Hepatocyte (in vitro differentiated cells): ENCODE data around the gene TMEM270. TPM values are rescaled to one million over a fixed set of nuclear protein-coding genes. Genes with fewer than 3 reads are reported as not detected.

ENCODE experiments used
- DNase-seq: peaks from one replicate; pipeline ENCODE4 v3.0.0-alpha.2; 2016; ENCODE audit warnings: low spot score
- H2AFZ ChIP-seq: fragments of 200-600 bp; sonication (generic); 2 replicates; pipeline ENCODE4 v1.6.0; 2016; ENCODE audit warnings: antibody characterized with exemption, mild to moderate bottlenecking
- H3K27ac ChIP-seq: fragments of 200-600 bp; sonication (generic); 2 replicates; pipeline ENCODE4 v1.5.1; 2016; ENCODE audit warnings: mild to moderate bottlenecking
- H3K27me3 ChIP-seq: fragments of 200-600 bp; sonication (generic); 2 replicates; pipeline ENCODE4 v1.6.1; 2016
- H3K36me3 ChIP-seq: fragments of 200-600 bp; sonication (generic); replicated peaks from 2 replicates; pipeline ENCODE4 v1.5.1; 2016; ENCODE audit warnings: low read depth; ENCODE audit not compliant: insufficient read depth
- H3K4me1 ChIP-seq: fragments of 200-600 bp; sonication (generic); 2 replicates; pipeline ENCODE4 v1.5.1; 2016; ENCODE audit warnings: mild to moderate bottlenecking, moderate library complexity; ENCODE audit not compliant: insufficient read depth
- H3K4me2 ChIP-seq: fragments of 200-600 bp; sonication (generic); 2 replicates; pipeline ENCODE4 v1.6.0; 2016
- H3K4me3 ChIP-seq: fragments of 200-600 bp; sonication (generic); 2 replicates; pipeline ENCODE4 v1.5.1; 2016; ENCODE audit warnings: mild to moderate bottlenecking
- H3K79me2 ChIP-seq: fragments of 200-600 bp; sonication (generic); 2 replicates; pipeline ENCODE4 v1.6.0; 2017; ENCODE audit warnings: mild to moderate bottlenecking
- H3K9me2 ChIP-seq: fragments of 200-600 bp; sonication (generic); replicated peaks from 2 replicates; pipeline ENCODE4 v1.6.0; 2017; ENCODE audit warnings: mild to moderate bottlenecking; ENCODE audit not compliant: insufficient read depth
- H3K9me3 ChIP-seq: fragments of 200-600 bp; sonication (generic); 2 replicates; pipeline ENCODE4 v1.5.1; 2016; ENCODE audit warnings: low read depth, mild to moderate bottlenecking
- H4K20me1 ChIP-seq: fragments of 200-600 bp; sonication (generic); 2 replicates; pipeline ENCODE4 v1.6.0; 2016; ENCODE audit warnings: mild to moderate bottlenecking; ENCODE audit not compliant: insufficient read depth, poor library complexity, severe bottlenecking
- EZH2 ChIP-seq: fragments of 200-600 bp; sonication (generic); IDR thresholded peaks from 2 replicates; pipeline ENCODE4 v1.6.1; 2016; ENCODE audit warnings: antibody characterized with exemption, mild to moderate bottlenecking, borderline replicate concordance
- EZH2phosphoT487 ChIP-seq: fragments of 200-600 bp; sonication (generic); IDR thresholded peaks from one replicate; pipeline ENCODE4 v1.6.1; 2018; ENCODE audit warnings: antibody characterized with exemption, mild to moderate bottlenecking, low read depth, moderate library complexity; ENCODE audit not compliant: unreplicated experiment, severe bottlenecking
- WGBS: methylation state at CpG from one replicate; pipeline ENCODE4 v1.1.6; 2016; ENCODE audit warnings: low lambda C conversion rate; ENCODE audit errors: missing lambda C conversion rate; 5-methylcytosine and 5-hydroxymethylcytosine counted together
- polyA plus RNA-seq: library from polyadenylated mRNA; unstranded; fragments of >200 nt; fragmentation: Nextera tagmentation; extraction: Ambion mirVana; gene quantifications from 2 replicates; pipeline ENCODE4 v1.2.1, GENCODE V29; 2016
- total RNA-seq: library from RNA; depleted of rRNA; stranded (reverse); fragments of >200 nt; gene quantifications from 2 replicates; pipeline ENCODE4 v1.2.3, GENCODE V29; 2014
- TF ChIP-seq, protein P1 (sequence below): fragments of 200-600 bp; sonication (generic); IDR thresholded peaks from 2 replicates; pipeline ENCODE4 v1.5.1; 2016; ENCODE audit warnings: antibody characterized with exemption, mild to moderate bottlenecking; ENCODE audit not compliant: poor library complexity

Gene TMEM270
- total and polyA plus RNA-seq, 2 experiments from 2014 or later: 0.47 to 1.1 TPM

DNA sequence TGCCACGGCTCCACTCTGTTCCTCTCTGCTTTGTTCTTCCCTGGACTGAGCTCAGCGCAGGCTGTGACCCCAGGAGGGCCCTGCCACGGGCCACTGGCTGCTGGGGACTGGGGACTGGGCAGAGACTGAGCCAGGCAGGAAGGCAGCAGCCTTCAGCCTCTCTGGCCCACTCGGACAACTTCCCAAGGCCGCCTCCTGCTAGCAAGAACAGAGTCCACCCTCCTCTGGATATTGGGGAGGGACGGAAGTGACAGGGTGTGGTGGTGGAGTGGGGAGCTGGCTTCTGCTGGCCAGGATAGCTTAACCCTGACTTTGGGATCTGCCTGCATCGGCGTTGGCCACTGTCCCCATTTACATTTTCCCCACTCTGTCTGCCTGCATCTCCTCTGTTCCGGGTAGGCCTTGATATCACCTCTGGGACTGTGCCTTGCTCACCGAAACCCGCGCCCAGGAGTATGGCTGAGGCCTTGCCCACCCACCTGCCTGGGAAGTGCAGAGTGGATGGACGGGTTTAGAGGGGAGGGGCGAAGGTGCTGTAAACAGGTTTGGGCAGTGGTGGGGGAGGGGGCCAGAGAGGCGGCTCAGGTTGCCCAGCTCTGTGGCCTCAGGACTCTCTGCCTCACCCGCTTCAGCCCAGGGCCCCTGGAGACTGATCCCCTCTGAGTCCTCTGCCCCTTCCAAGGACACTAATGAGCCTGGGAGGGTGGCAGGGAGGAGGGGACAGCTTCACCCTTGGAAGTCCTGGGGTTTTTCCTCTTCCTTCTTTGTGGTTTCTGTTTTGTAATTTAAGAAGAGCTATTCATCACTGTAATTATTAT, 28.9 kb upstream of the TMEM270 start:
- WGBS: 23% methylated on average over 16 of the region's 16 CpGs
- TF ChIP-seq, protein P1, sequence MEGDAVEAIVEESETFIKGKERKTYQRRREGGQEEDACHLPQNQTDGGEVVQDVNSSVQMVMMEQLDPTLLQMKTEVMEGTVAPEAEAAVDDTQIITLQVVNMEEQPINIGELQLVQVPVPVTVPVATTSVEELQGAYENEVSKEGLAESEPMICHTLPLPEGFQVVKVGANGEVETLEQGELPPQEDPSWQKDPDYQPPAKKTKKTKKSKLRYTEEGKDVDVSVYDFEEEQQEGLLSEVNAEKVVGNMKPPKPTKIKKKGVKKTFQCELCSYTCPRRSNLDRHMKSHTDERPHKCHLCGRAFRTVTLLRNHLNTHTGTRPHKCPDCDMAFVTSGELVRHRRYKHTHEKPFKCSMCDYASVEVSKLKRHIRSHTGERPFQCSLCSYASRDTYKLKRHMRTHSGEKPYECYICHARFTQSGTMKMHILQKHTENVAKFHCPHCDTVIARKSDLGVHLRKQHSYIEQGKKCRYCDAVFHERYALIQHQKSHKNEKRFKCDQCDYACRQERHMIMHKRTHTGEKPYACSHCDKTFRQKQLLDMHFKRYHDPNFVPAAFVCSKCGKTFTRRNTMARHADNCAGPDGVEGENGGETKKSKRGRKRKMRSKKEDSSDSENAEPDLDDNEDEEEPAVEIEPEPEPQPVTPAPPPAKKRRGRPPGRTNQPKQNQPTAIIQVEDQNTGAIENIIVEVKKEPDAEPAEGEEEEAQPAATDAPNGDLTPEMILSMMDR: no peak
- TF ChIP-seq EZH2 (no peak), EZH2phosphoT487 (no peak)
- peak; percentile 80 for DNase-seq
- no peaks in the 10 kb centered on the region for H3K36me3 ChIP-seq
- H2AFZ ChIP-seq: no peak overlapping the region
- peak overlapping the region; percentile 99 for H3K27ac ChIP-seq
- H3K4me1 ChIP-seq: peaks cover 27% of the 10 kb centered on the region
- no peaks in the 10 kb centered on the region for H4K20me1 ChIP-seq
- H3K9me2 ChIP-seq: no peaks in the 10 kb centered on the region
- peak overlapping the region; percentile 68 for H3K4me2 ChIP-seq
- H3K79me2 ChIP-seq: peaks cover 18% of the 10 kb centered on the region
- H3K27me3 ChIP-seq: no peaks in the 10 kb centered on the region
- peak overlapping the region; percentile 61 for H3K4me3 ChIP-seq
- no peaks in the 10 kb centered on the region for H3K9me3 ChIP-seq

DNA sequence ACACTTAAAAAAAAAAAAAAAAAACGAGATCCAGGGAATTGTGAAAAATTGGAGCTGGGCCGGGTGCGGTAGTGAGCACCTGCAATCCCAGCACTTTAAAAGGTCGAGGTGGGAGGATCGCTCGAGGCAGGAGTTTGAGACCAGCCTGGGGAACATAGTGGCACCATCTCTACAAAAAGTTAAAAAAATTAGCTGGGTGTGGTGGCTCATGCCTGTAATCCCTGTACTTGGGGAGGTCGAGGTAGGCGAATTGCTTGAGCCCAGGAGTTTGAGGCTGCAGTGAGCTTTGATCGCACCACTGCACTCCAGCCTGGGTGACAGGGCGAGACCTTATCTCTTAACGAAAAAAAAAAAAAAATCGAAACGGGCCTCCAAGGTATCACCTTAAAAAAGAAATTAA, 28.2 kb upstream of the TMEM270 start:
- H3K79me2 ChIP-seq: peaks cover 18% of the 10 kb centered on the region
- peak overlapping the region; percentile 61 for H3K4me3 ChIP-seq
- no peak for DNase-seq
- H4K20me1 ChIP-seq: no peaks in the 10 kb centered on the region
- TF ChIP-seq EZH2 (no peak), EZH2phosphoT487 (no peak)
- TF ChIP-seq, protein P1: no peak
- H3K9me2 ChIP-seq: no peaks in the 10 kb centered on the region
- H3K4me2 ChIP-seq: peak overlapping the region; percentile 68
- H3K9me3 ChIP-seq: no peaks in the 10 kb centered on the region
- 41% methylated on average over 13 of the region's 13 CpGs for WGBS
- H3K36me3 ChIP-seq: no peaks in the 10 kb centered on the region
- H3K4me1 ChIP-seq: peaks cover 19% of the 10 kb centered on the region
- H2AFZ ChIP-seq: no peak overlapping the region
- H3K27ac ChIP-seq: peak overlapping the region; percentile 99
- H3K27me3 ChIP-seq: no peaks in the 10 kb centered on the region

DNA sequence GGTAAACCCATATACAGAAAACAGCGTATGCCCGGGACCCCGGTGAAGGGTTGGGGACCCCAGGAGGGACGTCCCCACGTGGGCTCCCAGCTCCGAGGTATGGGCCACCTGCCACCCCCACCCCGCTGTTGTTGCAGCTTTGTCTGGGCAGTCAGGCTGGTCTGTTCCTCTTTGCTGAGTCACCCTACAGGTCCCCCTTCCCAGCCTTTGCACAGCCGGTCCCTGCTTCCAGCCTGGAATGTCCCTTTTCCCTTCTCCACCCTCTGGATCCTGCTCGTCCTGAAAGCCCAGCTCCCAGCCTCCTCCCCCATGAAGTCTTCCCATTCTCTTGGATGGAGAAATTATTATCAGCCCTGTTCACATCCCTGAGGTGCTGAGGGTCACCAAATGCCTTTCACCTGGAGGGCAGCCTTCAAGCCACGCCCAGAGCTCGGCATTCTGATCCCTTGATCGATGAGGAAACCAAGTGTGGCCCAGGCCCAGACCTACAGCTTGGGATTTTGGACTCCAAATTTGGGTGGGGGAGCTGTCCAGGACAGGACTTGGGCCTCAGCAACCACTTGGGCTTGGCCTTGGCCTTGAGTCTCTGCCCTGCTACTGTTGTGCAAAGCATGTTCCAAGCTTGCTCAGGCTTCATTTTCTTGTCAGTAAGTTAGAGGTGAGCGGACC, 27.6 kb upstream of the TMEM270 start:
- peaks cover 19% of the 10 kb centered on the region for H3K4me1 ChIP-seq
- H3K27ac ChIP-seq: peak overlapping the region; percentile 99
- peaks cover 18% of the 10 kb centered on the region for H3K79me2 ChIP-seq
- TF ChIP-seq EZH2: no peak
- TF ChIP-seq, protein P1: no peak
- TF ChIP-seq EZH2phosphoT487: no peak
- H3K9me3 ChIP-seq: no peaks in the 10 kb centered on the region
- H3K4me3 ChIP-seq: no peak overlapping the region
- DNase-seq: peak; percentile 78
- no peaks in the 10 kb centered on the region for H3K27me3 ChIP-seq
- WGBS: 47% methylated on average over 13 of the region's 13 CpGs
- H3K36me3 ChIP-seq: no peaks in the 10 kb centered on the region
- H3K9me2 ChIP-seq: no peaks in the 10 kb centered on the region
- peak overlapping the region; percentile 68 for H3K4me2 ChIP-seq
- H4K20me1 ChIP-seq: no peaks in the 10 kb centered on the region
- no peak overlapping the region for H2AFZ ChIP-seq
